ENCODE results near the gene RALGDS. TPM values are rescaled to one million over a fixed set of nuclear protein-coding genes. Genes with fewer than 3 reads are reported as not detected.
A peak's percentile ranks its signal among the peaks of the same experiment; 100 is the strongest.

Gene RALGDS
- total RNA-seq, 1 donor from 2014 or later = 39.9 TPM

DNA sequence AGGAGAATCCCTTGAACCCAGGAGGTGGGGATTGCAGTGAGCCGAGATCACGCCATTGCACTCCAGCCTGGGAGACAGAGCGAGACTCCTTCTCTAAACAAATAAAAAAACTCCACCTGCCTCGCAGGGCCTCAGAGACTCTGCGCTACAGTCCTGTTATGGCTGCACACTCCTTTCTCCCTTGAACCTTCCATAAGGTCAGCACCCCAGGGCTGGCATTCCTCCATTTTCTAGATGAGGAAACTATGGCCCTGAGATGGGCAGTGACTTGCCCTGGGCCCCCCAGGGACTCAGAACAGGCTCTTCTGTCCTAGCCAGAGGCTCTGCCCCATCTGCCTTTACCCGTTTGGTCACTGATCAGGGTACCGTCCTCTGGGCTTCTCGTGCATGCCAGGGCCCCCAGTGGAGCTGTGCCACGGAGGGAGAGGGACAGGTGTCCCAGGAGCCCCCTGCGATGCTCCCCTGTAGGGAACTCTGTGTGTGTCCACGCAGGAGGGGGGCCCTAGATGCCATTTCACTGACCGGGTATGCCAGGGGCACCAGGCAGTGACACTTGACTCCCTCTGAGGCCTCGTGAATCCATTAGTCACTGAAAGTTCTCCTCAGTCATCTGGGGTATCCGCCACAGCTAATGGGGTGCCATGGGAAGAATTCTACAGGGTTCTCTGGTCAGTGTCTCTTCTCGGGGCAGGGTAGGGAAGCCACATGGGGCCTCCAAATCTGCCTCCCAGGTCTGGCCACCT lies 16.2 kb downstream of the RALGDS start:
- H3K36me3 ChIP-seq (ENCODE audit: control insufficient read depth, insufficient read depth, low read length) = peaks cover 10% of the 10 kb centered on the region
- no peak for DNase-seq (ENCODE audit: low read depth)
- no peaks in the 10 kb centered on the region for H3K27me3 ChIP-seq (ENCODE audit: control insufficient read depth, insufficient read depth, low read length)
- no peak overlapping the region for H3K4me3 ChIP-seq (ENCODE audit: low read depth, low read length)
- no peak for TF ChIP-seq CTCF (IDR thresholded peaks at IDR 0.05; ENCODE audit: insufficient read depth, low read length, poor library complexity, severe bottlenecking)

GRCh38 chr9:133103987-133104505 lies 17.0 kb downstream of the RALGDS start:
- no peak for DNase-seq (ENCODE audit: low read depth)
- Histone ChIP-seq H3K27me3 (ENCODE audit: control insufficient read depth, insufficient read depth, low read length) (no peaks in the 10 kb centered on the region), H3K36me3 (ENCODE audit: control insufficient read depth, insufficient read depth, low read length) (peaks cover 9% of the 10 kb centered on the region), H3K4me3 (ENCODE audit: low read depth, low read length) (no peak overlapping the region)
- no peak for TF ChIP-seq CTCF (IDR thresholded peaks at IDR 0.05; ENCODE audit: insufficient read depth, low read length, poor library complexity, severe bottlenecking)

DNA sequence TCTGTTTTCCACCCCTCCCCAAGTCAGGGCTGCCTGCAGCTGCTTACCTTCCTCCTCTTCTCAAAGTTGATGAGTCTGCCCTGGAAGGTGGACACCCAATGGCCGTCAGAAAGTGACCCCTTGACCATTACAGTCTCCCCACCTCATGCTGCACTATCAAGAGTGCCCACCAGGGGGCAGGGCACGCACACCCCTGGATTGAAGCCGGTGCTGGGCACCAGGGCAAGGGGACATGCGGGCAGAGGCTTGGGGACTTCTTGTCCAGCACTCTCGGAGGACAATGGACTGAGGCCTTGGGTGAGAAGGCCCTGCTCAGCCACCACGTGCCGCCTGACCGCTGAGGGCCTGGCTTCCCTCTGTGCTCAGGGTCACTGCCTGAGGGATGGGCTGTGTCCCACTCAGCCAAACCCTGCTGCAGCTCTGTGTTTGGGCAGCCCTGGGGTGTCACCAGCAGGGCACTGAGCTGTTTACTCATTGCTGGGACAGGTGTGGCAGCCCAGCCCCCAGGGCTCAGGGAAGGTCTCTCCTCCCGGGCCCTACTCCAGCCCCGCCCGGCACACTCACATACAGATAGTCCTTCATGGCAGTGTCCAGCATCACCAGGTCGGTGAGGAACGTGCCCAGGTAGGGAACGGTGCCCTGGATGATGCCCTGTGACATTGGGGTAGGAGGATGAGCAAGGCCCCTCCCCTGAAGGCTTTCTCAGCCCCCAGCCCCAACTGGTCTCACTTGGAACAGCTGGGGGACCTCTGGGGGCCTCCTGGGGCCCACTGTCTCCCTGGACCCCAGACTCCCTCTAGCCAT lies 17.7 kb downstream of the RALGDS start:
- peak; percentile 92 for TF ChIP-seq CTCF (IDR thresholded peaks at IDR 0.05; ENCODE audit: insufficient read depth, low read length, poor library complexity, severe bottlenecking)
- DNase-seq (ENCODE audit: low read depth) = no peak

GRCh38 chr9:133102190-133103021 lies 18.6 kb downstream of the RALGDS start:
- H3K36me3 ChIP-seq (ENCODE audit: control insufficient read depth, insufficient read depth, low read length) = peaks cover 5% of the 10 kb centered on the region

More for the DNA sequence above, 17.7 kb downstream of the RALGDS start:
- H3K36me3 ChIP-seq (ENCODE audit: control insufficient read depth, insufficient read depth, low read length) = peaks cover 7% of the 10 kb centered on the region
- no peaks in the 10 kb centered on the region for H3K27me3 ChIP-seq (ENCODE audit: control insufficient read depth, insufficient read depth, low read length)
- H3K4me3 ChIP-seq (ENCODE audit: low read depth, low read length) = no peak overlapping the region

More at GRCh38 chr9:133102190-133103021, 18.6 kb downstream of the RALGDS start:
- DNase-seq (ENCODE audit: low read depth) = no peak
- no peaks in the 10 kb centered on the region for H3K27me3 ChIP-seq (ENCODE audit: control insufficient read depth, insufficient read depth, low read length)
- H3K4me3 ChIP-seq (ENCODE audit: low read depth, low read length) = no peak overlapping the region
- no peak for TF ChIP-seq CTCF (IDR thresholded peaks at IDR 0.05; ENCODE audit: insufficient read depth, low read length, poor library complexity, severe bottlenecking)
